Heart right ventricle (tissue), 16 donors: ENCODE measurements around the gene HS6ST1. TPM values are rescaled to one million over a fixed set of nuclear protein-coding genes. Genes with fewer than 3 reads are reported as not detected.

ENCODE experiments used
- ATAC-seq, 8 donors: fragments of 200-7000 bp; cut with Tn5 transposase; one replicate each; pipeline ENCODE4 v1.9.1; 2020; ENCODE audit warnings: mild to moderate bottlenecking in 8 of 8, moderate library complexity in 8 of 8, moderate number of reproducible peaks in 1 of 8
- DNase-seq, 2 donors: peaks; one replicate each; pipeline ENCODE4 v3.0.0-alpha.2; 2020
- H3K27ac ChIP-seq, 10 donors: fragments of 200-600 bp; sonication (generic) in 2 of 10; one replicate each; pipeline versions ENCODE4 v1.5.0 to v1.8.0; 2020 to 2022; ENCODE audit warnings: mild to moderate bottlenecking in 3 of 10
- H3K27me3 ChIP-seq, 7 donors: fragments of 200-600 bp; one replicate each; pipeline ENCODE4 v1.8.0; 2021 to 2022; ENCODE audit warnings: mild to moderate bottlenecking in 2 of 7
- H3K36me3 ChIP-seq, 9 donors: fragments of 200-600 bp; sonication (generic) in 1 of 9; one replicate each; pipeline versions ENCODE4 v1.5.0 to v1.8.0; 2020 to 2022; ENCODE audit warnings: mild to moderate bottlenecking in 2 of 9
- H3K4me1 ChIP-seq, 9 donors: fragments of 200-600 bp; sonication (generic) in 1 of 9; one replicate each; pipeline versions ENCODE4 v1.5.0 to v1.8.0; 2020 to 2022; ENCODE audit warnings: mild to moderate bottlenecking in 4 of 9
- H3K4me3 ChIP-seq, 10 donors: fragments of 200-600 bp; sonication (generic) in 2 of 10; one replicate each; pipeline versions ENCODE4 v1.5.0 to v1.8.0; 2020 to 2022; ENCODE audit warnings: mild to moderate bottlenecking in 7 of 10, moderate library complexity in 2 of 10
- H3K9me3 ChIP-seq, 11 donors: fragments of 200-600 bp in 10 of 11; sonication (generic) in 2 of 11; one replicate each; pipeline versions ENCODE4 v1.5.0 to v1.8.0; 2013 to 2022; ENCODE audit warnings: mild to moderate bottlenecking in 2 of 11, control low read depth in 1 of 11, moderate library complexity in 1 of 11
- CTCF ChIP-seq, 9 donors: fragments of 200-600 bp; sonication (generic) in 2 of 9; IDR thresholded peaks; one replicate each; pipeline versions ENCODE4 v1.5.0 to v1.8.0; 2021 to 2022; ENCODE audit warnings: antibody characterized with exemption in 9 of 9, mild to moderate bottlenecking in 5 of 9, moderate library complexity in 1 of 9
- WGBS, 2 donors: extraction: QIAGEN DNeasy Blood & Tissue Kit; methylation state at CpG; one replicate each; pipeline ENCODE4 v1.1.7; 2013; ENCODE audit warnings: inconsistent platforms in 1 of 2; 5-methylcytosine and 5-hydroxymethylcytosine counted together
- intact Hi-C, 10 donors: fragments of 100-400 bp; cut with DNase I; formaldehyde crosslinking; loops; one replicate each; pipeline versions ENCODE4 v1.11.1 to v1.14.2; 2022
- polyA plus RNA-seq, 2 donors: library from polyadenylated mRNA; stranded (reverse); fragments of 200-250 nt; gene quantifications; one replicate each; pipeline ENCODE4 v1.2.3, GENCODE V29; 2013
- total RNA-seq, 10 donors: library from RNA; stranded (reverse); fragmentation: NEBNext Ultra II Directional in 3 of 10; extraction: Animal tissue kit (Norgen Biotek cat#: 25700) in 3 of 10; gene quantifications; one replicate each; pipeline versions ENCODE4 v1.2.1 to v1.2.4, GENCODE V29; 2021 to 2023
- donor health status: Arrhythmogenic right ventricular cardiomyopathy.
- donor health status: ischemic (EF 13 %, LVEDD 7.1; RV severe dilation, severe dysfunction).
- donor health status: healthy with polysubstance abuse.
- donor health status: DM: no; HTN: yes; CAD: no.
- donor health status: DM: no; HTN: no; CAD: no.
- donor health status: ischemic (EF 25% LVEDD 6.9; RV normal size, moderate dysfunction).
- donor health status: ischemic (EF 25% LVEDD 5.7; RV mildly dilated, moderate dysfunction).
- donor health status: healthy.
- donor health status: DM: yes; HTN: yes; CAD: no.
- donor health status: Ischemic cardiomyopathy.
- donor health status: ischemic (EF 35%, LVEDD 5.7; RV mildly dilated, moderate dysfunction).
- donor health status: nonischemic (EF 11% LVEDD 7.7; RV severe dilation, severe dysfunction).
- donor health status: DM: yes; HTN: yes; CAD: no.
- donor health status: PGD.
- donor health status: ischemic (EF 29% LVEDD 5.4; RV normal size, mild dysfunction).
- donor health status: nonischemic (EF 23%, LVEDD 6.1; RV moderate dilation, normal function).

Gene HS6ST1
- total and polyA plus RNA-seq, 12 donors = 10.5 to 51.6 (median 18.2) TPM

GRCh38 chr2:128321784-128322714, 3.4 kb upstream of the HS6ST1 start:
- peak overlapping the region; percentile 25 to 66 (median 59) for H3K4me3 ChIP-seq
- intact Hi-C loops = loop anchor here (5.0 to 10.0 kb wide), 11 partner anchors 123 to 1603 kb away; no protein-coding TSS in a partner anchor
- H3K27ac ChIP-seq = peak overlapping the region in 9 of 10 donors; percentile 52 to 90 (median 79)
- peak; percentile 85 to 87 for DNase-seq
- TF ChIP-seq CTCF (IDR thresholded peaks at IDR 0.05) = peak; percentile 94 to 99 (median 99)
- 5% methylated on average over 71 to 91 of the region's 91 CpGs for WGBS, 2 donors
- H3K9me3 ChIP-seq = no peaks in the 10 kb centered on the region
- peak; percentile 55 to 76 (median 69) for ATAC-seq
- H3K4me1 ChIP-seq = peaks cover 1 to 44% (median 28%) of the 10 kb centered on the region in 9 donors
- H3K36me3 ChIP-seq = no peaks in the 10 kb centered on the region
- peaks cover 0 to 8% (median 0%) of the 10 kb centered on the region in 7 donors for H3K27me3 ChIP-seq

GRCh38 chr2:128320906-128321771, 2.5 kb upstream of the HS6ST1 start:
- Histone ChIP-seq H3K4me1 (peaks cover 10 to 52% (median 36%) of the 10 kb centered on the region in 9 donors), H3K9me3 (no peaks in the 10 kb centered on the region), H3K27me3 (peaks cover 0 to 9% (median 0%) of the 10 kb centered on the region in 7 donors), H3K27ac (peak overlapping the region in 4 of 10 donors; percentile 70 to 90 (median 82)), H3K4me3 (peak overlapping the region in 5 of 10 donors; percentile 56 to 66 (median 62)), H3K36me3 (no peaks in the 10 kb centered on the region)
- DNase-seq (peak in 1 of 2 donors; percentile 17), ATAC-seq (peak in 1 of 8 donors; percentile 3)
- intact Hi-C loops = loop anchor here (5.0 to 10.0 kb wide), 11 partner anchors 124 to 1604 kb away; no protein-coding TSS in a partner anchor
- 68 to 72% methylated on average over 23 of the region's 23 CpGs for WGBS, 2 donors
- TF ChIP-seq CTCF (IDR thresholded peaks at IDR 0.05) = no peak

- peaks cover 14 to 52% (median 41%) of the 10 kb centered on the region in 9 donors for H3K4me1 ChIP-seq
- no peak for ATAC-seq
- no peak for DNase-seq
- intact Hi-C loops = loop anchor here (5.0 to 10.0 kb wide), 11 partner anchors 124 to 1604 kb away; no protein-coding TSS in a partner anchor
- no peak overlapping the region for H3K27ac ChIP-seq
- WGBS, 2 donors = 88 to 93% methylated on average over 11 of the region's 11 CpGs
- no peak for TF ChIP-seq CTCF (IDR thresholded peaks at IDR 0.05)
- H3K9me3 ChIP-seq = no peaks in the 10 kb centered on the region
- H3K36me3 ChIP-seq = peaks cover 0 to 5% (median 0%) of the 10 kb centered on the region in 9 donors
- peaks cover 0 to 9% (median 0%) of the 10 kb centered on the region in 7 donors for H3K27me3 ChIP-seq
- H3K4me3 ChIP-seq = no peak overlapping the region
These were observed 1.7 kb upstream of the HS6ST1 start for GRCh38 chr2:128320192-128320905.
